CD14-positive monocyte (primary cell): Measurements from ENCODE around the gene ARRB2. TPM values are rescaled to one million over a fixed set of nuclear protein-coding genes. Genes with fewer than 3 reads are reported as not detected.
A peak's percentile ranks its signal among the peaks of the same experiment; 100 is the strongest.

Source experiments
- DNase-seq, 3 donors: peaks; one replicate each; pipeline ENCODE4 v3.0.0-alpha.2; 2011 to 2022
- H2AFZ ChIP-seq: 2 replicates; pipeline ENCODE4 v1.6.0; 2012; ENCODE audit warnings: mild to moderate bottlenecking, low read depth, low read length, inconsistent platforms; ENCODE audit not compliant: insufficient read depth, poor library complexity, severe bottlenecking
- H3K27ac ChIP-seq, 2 donors: 1 replicate in 1 of 2; 2 replicates in 1 of 2; pipeline ENCODE4 v1.5.1; 2012 to 2013; ENCODE audit warnings: low read length in 2 of 2, control low read depth in 1 of 2, inconsistent platforms in 1 of 2, low read depth in 1 of 2, mild to moderate bottlenecking in 1 of 2
- H3K27me3 ChIP-seq, 2 donors: one replicate each; pipeline versions ENCODE4 v1.6.0 to v1.6.1; 2011 to 2013; ENCODE audit warnings: low read length in 2 of 2; ENCODE audit not compliant: control insufficient read depth in 2 of 2, insufficient read depth in 2 of 2
- H3K36me3 ChIP-seq, 2 donors: replicated peaks in 1 of 2; 1 replicate in 1 of 2; 2 replicates in 1 of 2; pipeline versions ENCODE4 v1.5.1 to v1.6.1; 2012 to 2013; ENCODE audit warnings: low read length in 2 of 2, control low read depth in 1 of 2, inconsistent platforms in 1 of 2, mild to moderate bottlenecking in 1 of 2; ENCODE audit not compliant: insufficient read depth in 2 of 2, control insufficient read depth in 1 of 2
- H3K4me1 ChIP-seq, 2 donors: 1 replicate in 1 of 2; 2 replicates in 1 of 2; pipeline versions ENCODE4 v1.5.1 to v1.6.1; 2012 to 2013; ENCODE audit warnings: low read length in 2 of 2, control low read depth in 1 of 2, inconsistent platforms in 1 of 2, mild to moderate bottlenecking in 1 of 2, moderate library complexity in 1 of 2; ENCODE audit not compliant: insufficient read depth in 2 of 2, control insufficient read depth in 1 of 2
- H3K4me2 ChIP-seq: replicated peaks from 2 replicates; pipeline ENCODE3; 2012; ENCODE audit warnings: low read length, moderate library complexity, mild to moderate bottlenecking; ENCODE audit not compliant: poor library complexity, severe bottlenecking; ENCODE audit errors: extremely low read depth
- H3K4me3 ChIP-seq, 3 experiments: fragments of 200-600 bp in 1 of 3; sonication (generic) in 1 of 3; replicated peaks in 1 of 3; 1 replicate in 2 of 3; 2 replicates in 1 of 3; pipeline ENCODE4 v1.5.1; 2011 to 2013; ENCODE audit warnings: low read length in 3 of 3, mild to moderate bottlenecking in 3 of 3, control low read depth in 2 of 3, low read depth in 2 of 3, inconsistent platforms in 1 of 3, moderate library complexity in 1 of 3
- H3K79me2 ChIP-seq: 2 replicates; pipeline ENCODE4 v1.6.0; 2012; ENCODE audit warnings: mild to moderate bottlenecking, control low read depth, inconsistent platforms, low read length, moderate library complexity; ENCODE audit not compliant: insufficient read depth
- H3K9ac ChIP-seq: 2 replicates; pipeline ENCODE4 v1.6.0; 2017; ENCODE audit warnings: low read length, mild to moderate bottlenecking; ENCODE audit not compliant: insufficient read depth, poor library complexity, severe bottlenecking
- H3K9me3 ChIP-seq, 2 donors: replicated peaks in 1 of 2; 1 replicate in 1 of 2; 2 replicates in 1 of 2; pipeline versions ENCODE4 v1.5.1 to v1.6.1; 2012 to 2013; ENCODE audit warnings: low read length in 2 of 2, control low read depth in 1 of 2; ENCODE audit not compliant: control insufficient read depth in 1 of 2, insufficient read depth in 1 of 2
- H4K20me1 ChIP-seq: 2 replicates; pipeline ENCODE4 v1.6.0; 2012; ENCODE audit warnings: mild to moderate bottlenecking, low read length, control low read depth, moderate library complexity; ENCODE audit not compliant: insufficient read depth
- H3K27ac Mint-ChIP-seq, 7 donors: one replicate each; pipeline ENCODE4 v1.8.0; 2020; ENCODE audit warnings: mild to moderate bottlenecking in 7 of 7, mixed read lengths in 7 of 7, moderate library complexity in 6 of 7, inconsistent platforms in 2 of 7
- H3K27me3 Mint-ChIP-seq, 3 donors: one replicate each; pipeline ENCODE4 v1.8.0; 2021 to 2022; ENCODE audit warnings: low read depth in 3 of 3, mild to moderate bottlenecking in 3 of 3, mixed read lengths in 3 of 3, moderate library complexity in 3 of 3, inconsistent platforms in 1 of 3
- H3K36me3 Mint-ChIP-seq, 2 donors: one replicate each; pipeline ENCODE4 v1.8.0; 2020; ENCODE audit warnings: mixed read lengths in 2 of 2, inconsistent platforms in 1 of 2, mild to moderate bottlenecking in 1 of 2
- H3K4me1 Mint-ChIP-seq: one replicate; pipeline ENCODE4 v1.8.0; 2020; ENCODE audit warnings: mild to moderate bottlenecking, mixed read lengths
- H3K4me3 Mint-ChIP-seq, 2 donors: one replicate each; pipeline ENCODE4 v1.8.0; 2020; ENCODE audit warnings: mild to moderate bottlenecking in 2 of 2, mixed read lengths in 2 of 2, moderate library complexity in 1 of 2
- H3K9me3 Mint-ChIP-seq, 7 donors: one replicate each; pipeline ENCODE4 v1.8.0; 2020 to 2022; ENCODE audit warnings: mixed read lengths in 7 of 7, mild to moderate bottlenecking in 6 of 7, moderate library complexity in 6 of 7, inconsistent platforms in 2 of 7
- WGBS: methylation state at CpG from one replicate; pipeline ENCODE4 v1.1.5; 2013; ENCODE audit warnings: missing lambda C conversion rate; ENCODE audit not compliant: insufficient coverage; 5-methylcytosine and 5-hydroxymethylcytosine counted together
- intact Hi-C, 2 donors: fragments of 100-400 bp; cut with micrococcal nuclease; formaldehyde crosslinking; loops; one replicate each; pipeline versions ENCODE4 v1.15.0 to v1.15.1; 2023
- polyA plus RNA-seq, 3 donors: library from polyadenylated mRNA; depleted of rRNA in 1 of 3; unstranded in 2 of 3; stranded (reverse) in 1 of 3; fragments of 300-500 nt in 2 of 3; fragments of >200 nt in 1 of 3; fragmentation: Illumina TruSeq in 2 of 3; gene quantifications; 1 replicate in 2 of 3; 2 replicates in 1 of 3; pipeline ENCODE4 v1.2.3, GENCODE V29; 2012 to 2021
- TF ChIP-seq, protein P1 (sequence below): fragments of 200-600 bp; IDR thresholded peaks from one replicate; pipeline ENCODE4 v1.8.0; 2022; ENCODE audit warnings: antibody characterized with exemption, mild to moderate bottlenecking

The ARRB2 gene
- polyA plus RNA-seq, 3 donors, result 134 to 760 (median 150) TPM

DNA sequence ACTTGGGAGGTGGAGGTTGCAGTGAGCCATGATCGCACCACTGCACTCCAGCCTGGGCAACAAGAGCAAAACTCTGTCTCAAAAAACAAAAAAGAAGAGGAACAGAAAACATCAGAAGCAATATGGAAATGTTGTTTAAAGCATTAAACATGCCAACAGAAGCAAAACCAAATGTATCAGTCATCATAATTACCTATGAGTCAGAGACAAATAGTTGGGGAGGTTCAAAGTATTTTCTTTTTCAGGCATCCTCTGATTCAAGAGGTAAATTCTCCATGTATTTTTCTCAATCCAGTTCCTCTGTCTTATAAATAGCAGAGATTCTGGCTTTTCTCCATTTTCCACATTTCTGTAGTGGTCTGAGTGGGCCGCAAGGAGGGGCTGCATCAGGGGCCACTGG, 59.2 kb downstream of the ARRB2 start:
- peak overlapping the region; percentile 51 to 98 for H3K27ac ChIP-seq
- H4K20me1 ChIP-seq, result no peaks in the 10 kb centered on the region
- H3K9me3 ChIP-seq, result no peaks in the 10 kb centered on the region
- H3K4me1 Mint-ChIP-seq, result peaks cover 55% of the 10 kb centered on the region
- peak overlapping the region; percentile 50 to 98 (median 94) for H3K27ac Mint-ChIP-seq
- H3K36me3 Mint-ChIP-seq, result peaks cover 0 to 6% of the 10 kb centered on the region in 2 donors
- no peak overlapping the region for H3K4me3 ChIP-seq
- H2AFZ ChIP-seq, result no peak overlapping the region
- WGBS, result 86% methylated on average over 1 of the region's 2 CpGs
- H3K27me3 Mint-ChIP-seq, result peaks cover 4 to 23% (median 19%) of the 10 kb centered on the region in 3 donors
- H3K4me2 ChIP-seq, result no peak overlapping the region
- no peak overlapping the region for H3K4me3 Mint-ChIP-seq
- DNase-seq, result peak; percentile 41 to 58 (median 43)
- intact Hi-C loops, result loop anchor here (2.0 to 5.0 kb wide), 4 partner anchors 17 to 178 kb away; partner anchors contain the start of genes GLTPD2 (in 1 of the 2), MED11 (in 1 of the 2), PFN1 (in 1 of the 2) and VMO1 (in 1 of the 2)
- no peaks in the 10 kb centered on the region for H3K27me3 ChIP-seq
- H3K79me2 ChIP-seq, result no peaks in the 10 kb centered on the region
- H3K9ac ChIP-seq, result no peak overlapping the region
- H3K9me3 Mint-ChIP-seq, result peaks cover 0 to 4% (median 0%) of the 10 kb centered on the region in 7 donors
- TF ChIP-seq, protein P1, sequence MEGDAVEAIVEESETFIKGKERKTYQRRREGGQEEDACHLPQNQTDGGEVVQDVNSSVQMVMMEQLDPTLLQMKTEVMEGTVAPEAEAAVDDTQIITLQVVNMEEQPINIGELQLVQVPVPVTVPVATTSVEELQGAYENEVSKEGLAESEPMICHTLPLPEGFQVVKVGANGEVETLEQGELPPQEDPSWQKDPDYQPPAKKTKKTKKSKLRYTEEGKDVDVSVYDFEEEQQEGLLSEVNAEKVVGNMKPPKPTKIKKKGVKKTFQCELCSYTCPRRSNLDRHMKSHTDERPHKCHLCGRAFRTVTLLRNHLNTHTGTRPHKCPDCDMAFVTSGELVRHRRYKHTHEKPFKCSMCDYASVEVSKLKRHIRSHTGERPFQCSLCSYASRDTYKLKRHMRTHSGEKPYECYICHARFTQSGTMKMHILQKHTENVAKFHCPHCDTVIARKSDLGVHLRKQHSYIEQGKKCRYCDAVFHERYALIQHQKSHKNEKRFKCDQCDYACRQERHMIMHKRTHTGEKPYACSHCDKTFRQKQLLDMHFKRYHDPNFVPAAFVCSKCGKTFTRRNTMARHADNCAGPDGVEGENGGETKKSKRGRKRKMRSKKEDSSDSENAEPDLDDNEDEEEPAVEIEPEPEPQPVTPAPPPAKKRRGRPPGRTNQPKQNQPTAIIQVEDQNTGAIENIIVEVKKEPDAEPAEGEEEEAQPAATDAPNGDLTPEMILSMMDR, result no peak
- H3K4me1 ChIP-seq, result peaks cover 64 to 71% of the 10 kb centered on the region in 2 donors
- no peaks in the 10 kb centered on the region for H3K36me3 ChIP-seq

Other genes starting within 250 kb of the ARRB2 start
- gene SPNS2, start 211.8 kb upstream of the ARRB2 start, polyA plus RNA-seq, result under 1 TPM in 2 of 3 donors, not detected in 1; 0.23 to 0.33 TPM
- gene MYBBP1A, start 155.2 kb upstream of the ARRB2 start, polyA plus RNA-seq, result 10 to 100 TPM in 1 of 3 donors, 1 to 10 TPM in 2; 4.2 to 22.3 (median 5.3) TPM
- not detected for gene GGT6, start 150.1 kb upstream of the ARRB2 start, polyA plus RNA-seq
- under 1 TPM in 1 of 3 donors, not detected in 2; 0.08 TPM for gene SMTNL2, start 126.1 kb upstream of the ARRB2 start, polyA plus RNA-seq
- under 1 TPM in 2 of 3 donors, not detected in 1; 0.05 to 0.13 TPM for gene ALOX15, start 69.0 kb upstream of the ARRB2 start, polyA plus RNA-seq
- gene PELP1, start 6.5 kb upstream of the ARRB2 start, polyA plus RNA-seq, result 10 to 100 TPM in 1 of 3 donors, 1 to 10 TPM in 2; 1.3 to 11.2 (median 2.6) TPM
- gene MED11, start 20.8 kb downstream of the ARRB2 start, polyA plus RNA-seq, result 10 to 100 TPM; 22.1 to 35.7 (median 25.5) TPM
- 10 to 100 TPM in 1 of 3 donors, 1 to 10 TPM in 1, under 1 TPM in 1; 0.97 to 13.6 (median 1.2) TPM for gene ZMYND15, start 29.2 kb downstream of the ARRB2 start, polyA plus RNA-seq
- gene CXCL16, start 29.3 kb downstream of the ARRB2 start, polyA plus RNA-seq, result 100 to 1,000 TPM in 2 of 3 donors, 10 to 100 TPM in 1; 68.1 to 204 (median 103) TPM
- gene TM4SF5, start 61.3 kb downstream of the ARRB2 start, polyA plus RNA-seq, result not detected
- gene VMO1, start 75.7 kb downstream of the ARRB2 start, polyA plus RNA-seq, result 1 to 10 TPM in 1 of 3 donors, under 1 TPM in 2; 0.54 to 2.1 (median 0.79) TPM
- gene GLTPD2, start 78.3 kb downstream of the ARRB2 start, polyA plus RNA-seq, result 1 to 10 TPM in 2 of 3 donors, under 1 TPM in 1; 0.27 to 2.1 (median 1.5) TPM
- gene PSMB6, start 85.5 kb downstream of the ARRB2 start, polyA plus RNA-seq, result 100 to 1,000 TPM; 134 to 364 (median 361) TPM
- 100 to 1,000 TPM in 1 of 3 donors, 1 to 10 TPM in 2; 3.5 to 122 (median 4.0) TPM for gene PLD2, start 96.5 kb downstream of the ARRB2 start, polyA plus RNA-seq
- 100 to 1,000 TPM in 1 of 3 donors, 1 to 10 TPM in 2; 3.2 to 159 (median 7.2) TPM for gene MINK1, start 122.7 kb downstream of the ARRB2 start, polyA plus RNA-seq
- gene C17orf107, start 188.9 kb downstream of the ARRB2 start, polyA plus RNA-seq, result 1 to 10 TPM; 1.9 to 5.1 (median 4.2) TPM
- 10 to 100 TPM in 1 of 3 donors, 1 to 10 TPM in 1, under 1 TPM in 1; 0.54 to 12.6 (median 2.1) TPM for gene CHRNE, start 192.5 kb downstream of the ARRB2 start, polyA plus RNA-seq
- under 1 TPM in 2 of 3 donors, not detected in 1; 0.24 to 0.29 TPM for gene GP1BA, start 221.6 kb downstream of the ARRB2 start, polyA plus RNA-seq
- 100 to 1,000 TPM in 2 of 3 donors, 10 to 100 TPM in 1; 65.2 to 138 (median 111) TPM for gene SLC25A11, start 229.4 kb downstream of the ARRB2 start, polyA plus RNA-seq
- gene RNF167, start 229.6 kb downstream of the ARRB2 start, polyA plus RNA-seq, result 100 to 1,000 TPM in 1 of 3 donors, 10 to 100 TPM in 2; 17.2 to 105 (median 20.6) TPM
- 1,000 to 10,000 TPM in 2 of 3 donors, 100 to 1,000 TPM in 1; 842 to 1,613 (median 1,582) TPM for gene PFN1, start 237.9 kb downstream of the ARRB2 start, polyA plus RNA-seq
- 10 to 100 TPM in 1 of 3 donors, under 1 TPM in 2; 0.36 to 14.2 (median 0.60) TPM for gene ENO3, start 240.5 kb downstream of the ARRB2 start, polyA plus RNA-seq